Immature natural killer cell (primary cell): ENCODE measurements around the gene CD226. TPM values are rescaled to one million over a fixed set of nuclear protein-coding genes. Genes with fewer than 3 reads are reported as not detected.
"Not testable (repeated sequence)": the region's sequence is repeated elsewhere in the genome, so short reads cannot be mapped to it uniquely, and the experiment has no call there.

Experiments
- DNase-seq, 3 donors: peaks; one replicate each; pipeline ENCODE4 v3.0.0; 2022; ENCODE audit warnings: mixed read lengths in 1 of 3
- H3K27ac Mint-ChIP-seq, 6 donors: one replicate each; pipeline ENCODE4 v1.8.0; 2020; ENCODE audit warnings: mixed read lengths in 6 of 6, mild to moderate bottlenecking in 5 of 6, inconsistent platforms in 4 of 6, moderate library complexity in 3 of 6
- H3K27me3 Mint-ChIP-seq, 3 donors: one replicate each; pipeline ENCODE4 v1.8.0; 2020 to 2021; ENCODE audit warnings: low read depth in 3 of 3, mild to moderate bottlenecking in 3 of 3, mixed read lengths in 3 of 3, moderate library complexity in 3 of 3, inconsistent platforms in 1 of 3
- H3K36me3 Mint-ChIP-seq, 3 donors: one replicate each; pipeline ENCODE4 v1.8.0; 2020; ENCODE audit warnings: mixed read lengths in 3 of 3, inconsistent platforms in 2 of 3, mild to moderate bottlenecking in 2 of 3
- H3K4me1 Mint-ChIP-seq, 2 donors: one replicate each; pipeline ENCODE4 v1.8.0; 2020; ENCODE audit warnings: inconsistent platforms in 2 of 2, mild to moderate bottlenecking in 2 of 2, mixed read lengths in 2 of 2, moderate library complexity in 1 of 2
- H3K4me3 Mint-ChIP-seq, 5 donors: one replicate each; pipeline ENCODE4 v1.8.0; 2020; ENCODE audit warnings: mild to moderate bottlenecking in 5 of 5, mixed read lengths in 5 of 5, inconsistent platforms in 3 of 5, moderate library complexity in 3 of 5
- H3K9me3 Mint-ChIP-seq, 6 donors: one replicate each; pipeline ENCODE4 v1.8.0; 2020; ENCODE audit warnings: mild to moderate bottlenecking in 6 of 6, mixed read lengths in 6 of 6, inconsistent platforms in 4 of 6, moderate library complexity in 3 of 6
- polyA plus RNA-seq, 3 donors: library from polyadenylated mRNA; unstranded; fragments of 300-500 nt; fragmentation: Illumina TruSeq; gene quantifications; one replicate each; pipeline ENCODE4 v1.2.3, GENCODE V29; 2021

Gene CD226
- polyA plus RNA-seq, 3 donors from 2014 or later, result 59.9 to 103 (median 102) TPM

- DNase-seq, result no peak
- Mint-ChIP-seq H3K4me3 (peak overlapping the region in 1 of 5 donors; percentile 5), H3K36me3 (peaks cover 36 to 48% (median 40%) of the 10 kb centered on the region in 3 donors), H3K27me3 (peaks cover 0 to 3% (median 1%) of the 10 kb centered on the region in 3 donors), H3K27ac (peak overlapping the region; percentile 4 to 71 (median 48)), H3K9me3 (no peaks in the 10 kb centered on the region), H3K4me1 (peaks cover 0 to 50% of the 10 kb centered on the region in 2 donors)
Measured at GRCh38 chr18:69929041-69929774, 18.5 kb downstream of the CD226 start.

- no peaks in the 10 kb centered on the region for H3K9me3 Mint-ChIP-seq
- H3K27ac Mint-ChIP-seq, result peak overlapping the region in 4 of 6 donors; percentile 5 to 78 (median 46)
- H3K4me1 Mint-ChIP-seq, result peaks cover 73 to 100% of the 10 kb centered on the region in 2 donors
- H3K4me3 Mint-ChIP-seq, result peak overlapping the region in 2 of 5 donors; percentile 7 to 34
- H3K27me3 Mint-ChIP-seq, result no peaks in the 10 kb centered on the region
- no peak for DNase-seq
- H3K36me3 Mint-ChIP-seq, result peaks cover 15 to 38% (median 22%) of the 10 kb centered on the region in 3 donors
Measured at GRCh38 chr18:69916412-69916811, 31.3 kb downstream of the CD226 start.

- H3K36me3 Mint-ChIP-seq, result peaks cover 23 to 55% (median 41%) of the 10 kb centered on the region in 3 donors
- H3K27ac Mint-ChIP-seq, result peak overlapping the region in 5 of 6 donors; percentile 12 to 77 (median 65)
- peak overlapping the region in 4 of 5 donors; percentile 1 to 80 (median 55) for H3K4me3 Mint-ChIP-seq
- DNase-seq, result no peak
- peaks cover 0 to 6% (median 0%) of the 10 kb centered on the region in 6 donors for H3K9me3 Mint-ChIP-seq
- peaks cover 68 to 95% of the 10 kb centered on the region in 2 donors for H3K4me1 Mint-ChIP-seq
- peaks cover 0 to 2% (median 0%) of the 10 kb centered on the region in 3 donors for H3K27me3 Mint-ChIP-seq
Measured at GRCh38 chr18:69908838-69909237, 38.8 kb downstream of the CD226 start.

- Mint-ChIP-seq H3K4me3 (no peak overlapping the region), H3K27me3 (peaks cover 0 to 2% (median 0%) of the 10 kb centered on the region in 3 donors), H3K27ac (no peak overlapping the region), H3K36me3 (peaks cover 34 to 70% (median 60%) of the 10 kb centered on the region in 3 donors), H3K9me3 (peaks cover 0 to 6% (median 0%) of the 10 kb centered on the region in 6 donors), H3K4me1 (peaks cover 63 to 94% of the 10 kb centered on the region in 2 donors)
- no peak for DNase-seq
Measured at GRCh38 chr18:69906765-69907164, 40.9 kb downstream of the CD226 start.

- no peaks in the 10 kb centered on the region for H3K9me3 Mint-ChIP-seq
- peaks cover 14 to 26% (median 24%) of the 10 kb centered on the region in 3 donors for H3K27me3 Mint-ChIP-seq
- peaks cover 20 to 42% (median 41%) of the 10 kb centered on the region in 3 donors for H3K36me3 Mint-ChIP-seq
- no peak for DNase-seq
- H3K27ac Mint-ChIP-seq, result peak overlapping the region; percentile 35 to 89 (median 70)
- H3K4me1 Mint-ChIP-seq, result peaks cover 71 to 92% of the 10 kb centered on the region in 2 donors
- H3K4me3 Mint-ChIP-seq, result peak overlapping the region in 2 of 5 donors; percentile 6 to 18
Measured at GRCh38 chr18:69900941-69901340, 46.7 kb downstream of the CD226 start.

GRCh38 chr18:69899154-69899923, 48.3 kb downstream of the CD226 start:
- peaks cover 78 to 93% of the 10 kb centered on the region in 2 donors for H3K4me1 Mint-ChIP-seq
- H3K36me3 Mint-ChIP-seq, result peaks cover 24 to 47% (median 39%) of the 10 kb centered on the region in 3 donors
- peak overlapping the region; percentile 82 to 92 (median 88) for H3K4me3 Mint-ChIP-seq
- not testable (repeated sequence) for DNase-seq, H3K9me3 Mint-ChIP-seq
- H3K27me3 Mint-ChIP-seq, result peaks cover 17 to 30% (median 29%) of the 10 kb centered on the region in 3 donors
- H3K27ac Mint-ChIP-seq, result peak overlapping the region; percentile 84 to 99 (median 94)

- Mint-ChIP-seq H3K27me3 (peaks cover 17 to 35% (median 29%) of the 10 kb centered on the region in 3 donors), H3K9me3 (no peaks in the 10 kb centered on the region), H3K27ac (peak overlapping the region; percentile 95 to 99 (median 96)), H3K4me3 (peak overlapping the region; percentile 82 to 92 (median 88)), H3K36me3 (peaks cover 31 to 47% (median 40%) of the 10 kb centered on the region in 3 donors), H3K4me1 (peaks cover 82 to 93% of the 10 kb centered on the region in 2 donors)
- peak; percentile 59 to 69 (median 67) for DNase-seq
Measured at GRCh38 chr18:69898241-69898861, 49.3 kb downstream of the CD226 start.

GRCh38 chr18:69897397-69898108, 50.1 kb downstream of the CD226 start:
- H3K27me3 Mint-ChIP-seq, result peaks cover 17 to 35% (median 29%) of the 10 kb centered on the region in 3 donors
- DNase-seq, result peak; percentile 81 to 84 (median 82)
- peak overlapping the region; percentile 95 to 99 (median 96) for H3K27ac Mint-ChIP-seq
- H3K4me1 Mint-ChIP-seq, result peaks cover 85 to 93% of the 10 kb centered on the region in 2 donors
- H3K9me3 Mint-ChIP-seq, result no peaks in the 10 kb centered on the region
- peak overlapping the region; percentile 82 to 92 (median 88) for H3K4me3 Mint-ChIP-seq
- peaks cover 31 to 47% (median 37%) of the 10 kb centered on the region in 3 donors for H3K36me3 Mint-ChIP-seq

GRCh38 chr18:69895066-69896047, 52.3 kb downstream of the CD226 start:
- peaks cover 25 to 46% (median 41%) of the 10 kb centered on the region in 3 donors for H3K36me3 Mint-ChIP-seq
- H3K9me3 Mint-ChIP-seq, result no peaks in the 10 kb centered on the region
- DNase-seq, result peak; percentile 57 to 81 (median 64)
- H3K4me1 Mint-ChIP-seq, result peaks cover 91 to 98% of the 10 kb centered on the region in 2 donors
- peak overlapping the region; percentile 95 to 99 (median 96) for H3K27ac Mint-ChIP-seq
- peaks cover 17 to 35% (median 29%) of the 10 kb centered on the region in 3 donors for H3K27me3 Mint-ChIP-seq
- H3K4me3 Mint-ChIP-seq, result peak overlapping the region; percentile 82 to 92 (median 88)

GRCh38 chr18:69894467-69894866, 53.2 kb downstream of the CD226 start:
- peaks cover 17 to 35% (median 29%) of the 10 kb centered on the region in 3 donors for H3K27me3 Mint-ChIP-seq
- peaks cover 93 to 100% of the 10 kb centered on the region in 2 donors for H3K4me1 Mint-ChIP-seq
- no peaks in the 10 kb centered on the region for H3K9me3 Mint-ChIP-seq
- H3K4me3 Mint-ChIP-seq, result peak overlapping the region; percentile 82 to 92 (median 88)
- no peak for DNase-seq
- peak overlapping the region; percentile 95 to 99 (median 96) for H3K27ac Mint-ChIP-seq
- peaks cover 21 to 40% (median 34%) of the 10 kb centered on the region in 3 donors for H3K36me3 Mint-ChIP-seq

GRCh38 chr18:69890558-69890957, 57.1 kb downstream of the CD226 start:
- H3K9me3 Mint-ChIP-seq, result no peaks in the 10 kb centered on the region
- peak overlapping the region; percentile 52 to 88 (median 80) for H3K27ac Mint-ChIP-seq
- DNase-seq, result no peak
- peaks cover 86 to 97% of the 10 kb centered on the region in 2 donors for H3K4me1 Mint-ChIP-seq
- peak overlapping the region; percentile 49 to 85 (median 55) for H3K4me3 Mint-ChIP-seq
- peaks cover 0 to 8% (median 1%) of the 10 kb centered on the region in 3 donors for H3K27me3 Mint-ChIP-seq
- peaks cover 21 to 41% (median 37%) of the 10 kb centered on the region in 3 donors for H3K36me3 Mint-ChIP-seq
